ENCODE data around the gene CCNDBP1. TPM values are rescaled to one million over a fixed set of nuclear protein-coding genes. Genes with fewer than 3 reads are reported as not detected.

CCNDBP1 gene
- total and polyA plus RNA-seq, 10 donors, result 54.6 to 99.2 (median 68.4) TPM

GRCh38 chr15:43209059-43209824, 24.0 kb downstream of the CCNDBP1 start:
- WGBS, 5 donors, result 73 to 82% (median 76%) methylated on average over 6 to 13 of the region's 13 CpGs
- Histone ChIP-seq H3K36me3 (no peaks in the 10 kb centered on the region), H3K27me3 (replicated peaks in 1 of 7) (peaks cover 0 to 31% (median 0%) of the 10 kb centered on the region in 7 donors), H3K27ac (no peak overlapping the region), H3K9me3 (no peaks in the 10 kb centered on the region), H3K4me1 (no peaks in the 10 kb centered on the region), H3K4me3 (no peak overlapping the region)
- intact Hi-C loops (cut with DNase I; ENCODE audit: low total_unique reads), result no loop called here
- DNase-seq, result no peak
- no peak for TF ChIP-seq POLR2A (IDR thresholded peaks at IDR 0.05)
- no peak for TF ChIP-seq POLR2AphosphoS5 (IDR thresholded peaks at IDR 0.05)
- no peak for TF ChIP-seq CTCF (IDR thresholded peaks at IDR 0.05 in 8 of 11, conservative IDR thresholded peaks at IDR 0.05 in 3 of 11)

DNA sequence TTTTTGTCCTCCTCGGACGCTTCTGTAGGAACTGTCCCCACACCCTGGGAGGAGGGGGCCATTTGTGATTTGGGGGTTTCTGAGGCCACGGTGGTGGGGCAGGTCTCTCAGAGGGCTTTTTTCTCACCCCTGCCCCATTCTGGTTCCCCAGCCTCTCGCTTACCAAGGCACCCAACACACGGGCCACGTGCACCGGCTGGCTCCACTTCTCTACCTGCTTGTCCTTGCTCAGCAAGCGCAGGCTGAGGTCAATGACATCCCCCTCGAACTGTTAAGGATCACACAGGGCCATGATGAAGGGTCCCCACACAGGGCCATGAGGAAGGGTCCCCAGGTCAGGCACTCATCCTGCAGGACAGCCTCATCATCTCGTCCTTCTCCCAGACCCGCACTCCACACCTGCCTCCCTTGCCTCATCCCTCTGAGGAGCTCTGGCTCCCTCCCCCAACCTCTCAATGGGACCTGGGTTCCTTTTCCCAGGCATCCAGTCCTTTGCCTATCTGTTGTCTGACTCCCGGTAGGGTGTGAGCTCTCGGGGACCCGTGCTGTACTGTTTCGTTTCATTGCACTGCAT, 25.1 kb downstream of the CCNDBP1 start:
- H3K36me3 ChIP-seq, result no peaks in the 10 kb centered on the region
- H3K27ac ChIP-seq, result no peak overlapping the region
- no peak for DNase-seq
- H3K27me3 ChIP-seq (replicated peaks in 1 of 7), result peaks cover 0 to 31% (median 0%) of the 10 kb centered on the region in 7 donors
- TF ChIP-seq CTCF (IDR thresholded peaks at IDR 0.05 in 8 of 11, conservative IDR thresholded peaks at IDR 0.05 in 3 of 11) (no peak), POLR2AphosphoS5 (IDR thresholded peaks at IDR 0.05) (no peak)
- no peaks in the 10 kb centered on the region for H3K9me3 ChIP-seq
- intact Hi-C loops (cut with DNase I; ENCODE audit: low total_unique reads), result no loop called here
- H3K4me3 ChIP-seq, result no peak overlapping the region
- WGBS, 5 donors, result 83 to 90% (median 88%) methylated on average over 15 of the region's 15 CpGs
- no peaks in the 10 kb centered on the region for H3K4me1 ChIP-seq

DNA sequence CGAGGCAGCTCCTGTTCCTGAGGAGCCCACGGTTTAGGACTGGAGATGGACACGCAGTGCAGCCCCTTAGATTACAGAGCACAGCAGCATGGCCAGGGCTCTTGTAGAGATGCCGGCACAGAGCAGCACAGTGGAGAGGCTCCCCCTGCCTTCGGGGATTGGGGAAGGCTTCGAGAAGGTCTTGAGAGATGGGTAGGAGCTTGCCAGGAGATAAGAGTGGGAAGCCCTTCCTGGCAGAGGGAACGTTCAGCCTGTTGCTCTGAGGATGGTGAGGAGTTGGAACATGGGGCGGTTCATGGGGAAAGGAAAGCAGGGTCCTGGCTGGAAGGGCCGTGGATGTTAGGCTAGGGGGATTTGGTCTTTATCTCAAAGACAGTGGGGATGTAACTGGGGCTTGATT, 25.6 kb downstream of the CCNDBP1 start:
- intact Hi-C loops (cut with DNase I; ENCODE audit: low total_unique reads), result no loop called here

GRCh38 chr15:43211224-43211735, 26.1 kb downstream of the CCNDBP1 start:
- Histone ChIP-seq H3K27ac (no peak overlapping the region), H3K27me3 (replicated peaks in 1 of 7) (peaks cover 0 to 31% (median 0%) of the 10 kb centered on the region in 7 donors), H3K9me3 (no peaks in the 10 kb centered on the region), H3K36me3 (no peaks in the 10 kb centered on the region), H3K4me1 (no peaks in the 10 kb centered on the region), H3K4me3 (no peak overlapping the region)
- intact Hi-C loops (cut with DNase I; ENCODE audit: low total_unique reads), result no loop called here
- DNase-seq, result no peak
- TF ChIP-seq POLR2A (IDR thresholded peaks at IDR 0.05) (no peak), POLR2AphosphoS5 (IDR thresholded peaks at IDR 0.05) (no peak), CTCF (IDR thresholded peaks at IDR 0.05 in 8 of 11, conservative IDR thresholded peaks at IDR 0.05 in 3 of 11) (no peak)
- 74 to 86% (median 84%) methylated on average over 2 to 4 of the region's 4 CpGs for WGBS, 5 donors

More for the DNA sequence above, 25.6 kb downstream of the CCNDBP1 start:
- peaks cover 0 to 31% (median 0%) of the 10 kb centered on the region in 7 donors for H3K27me3 ChIP-seq (replicated peaks in 1 of 7)
- no peak overlapping the region for H3K4me3 ChIP-seq
- H3K36me3 ChIP-seq, result no peaks in the 10 kb centered on the region
- WGBS, 5 donors, result 74 to 90% (median 79%) methylated on average over 9 of the region's 9 CpGs
- TF ChIP-seq POLR2AphosphoS5 (IDR thresholded peaks at IDR 0.05), result no peak
- no peak for TF ChIP-seq POLR2A (IDR thresholded peaks at IDR 0.05)
- H3K27ac ChIP-seq, result no peak overlapping the region
- DNase-seq, result no peak
- H3K9me3 ChIP-seq, result no peaks in the 10 kb centered on the region
- H3K4me1 ChIP-seq, result no peaks in the 10 kb centered on the region
